ENCODE data around the gene TK1.

- TF ChIP-seq CTCF (IDR thresholded peaks at IDR 0.05) (no peak), POLR2AphosphoS5 (IDR thresholded peaks at IDR 0.05) (no peak), POLR2A (IDR thresholded peaks at IDR 0.05) (no peak), EP300 (IDR thresholded peaks at IDR 0.05; ENCODE audit: low read depth) (no peak)
These were observed 54.1 kb downstream of the TK1 start for GRCh38 chr17:78132767-78133178.
